ENCODE measurements around the gene HPSE2. TPM values are rescaled to one million over a fixed set of nuclear protein-coding genes. Genes with fewer than 3 reads are reported as not detected.

The HPSE2 gene
- total RNA-seq, 4 donors from 2014 or later: 1.1 TPM; not detected in 3

GRCh38 chr10:98795467-98795866, 440.2 kb downstream of the HPSE2 start:
- H3K4me1 ChIP-seq: no peaks in the 10 kb centered on the region
- no peak for TF ChIP-seq POLR2A (IDR thresholded peaks at IDR 0.05)
- no peak for TF ChIP-seq CTCF (IDR thresholded peaks at IDR 0.05 in 4 of 5, conservative IDR thresholded peaks at IDR 0.05 in 1 of 5)
- DNase-seq: no peak
- no peak overlapping the region for H3K4me3 ChIP-seq
- intact Hi-C loops (cut with DNase I; ENCODE audit: low total_unique reads): no loop called here
- H3K27ac ChIP-seq: no peak overlapping the region
- H3K9me3 ChIP-seq: no peaks in the 10 kb centered on the region
- H3K36me3 ChIP-seq: no peaks in the 10 kb centered on the region
- ATAC-seq: no peak
- no peaks in the 10 kb centered on the region for H3K27me3 ChIP-seq
- in situ Hi-C loops (cut with MboI; ENCODE audit: low sequenced_read_pairs in 4 of 4): no loop called here

DNA sequence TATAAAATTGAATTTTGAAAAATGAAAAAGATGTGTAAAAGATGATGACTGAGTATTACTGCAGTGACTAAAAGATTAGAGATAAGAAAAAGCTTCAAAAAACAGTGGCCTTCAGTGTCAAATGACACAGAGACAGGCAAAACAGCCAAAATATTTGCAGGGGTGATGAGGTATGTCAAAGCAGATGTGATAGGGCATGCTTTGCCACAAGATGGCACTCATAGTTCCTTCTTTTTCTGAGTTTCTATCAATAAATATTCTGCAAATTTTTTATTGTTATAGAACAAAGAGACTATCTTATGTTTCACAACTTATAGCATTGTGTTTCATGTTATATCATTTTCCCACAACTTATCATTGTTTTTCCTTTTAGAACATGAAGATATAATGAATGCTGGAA, 444.8 kb downstream of the HPSE2 start:
- no peak overlapping the region for H3K27ac ChIP-seq
- intact Hi-C loops (cut with DNase I; ENCODE audit: low total_unique reads): no loop called here
- no peaks in the 10 kb centered on the region for H3K9me3 ChIP-seq
- TF ChIP-seq CTCF (IDR thresholded peaks at IDR 0.05 in 4 of 5, conservative IDR thresholded peaks at IDR 0.05 in 1 of 5) (no peak), POLR2A (IDR thresholded peaks at IDR 0.05) (no peak)
- no peaks in the 10 kb centered on the region for H3K27me3 ChIP-seq
- H3K4me3 ChIP-seq: no peak overlapping the region
- in situ Hi-C loops (cut with MboI; ENCODE audit: low sequenced_read_pairs in 4 of 4): no loop called here
- no peaks in the 10 kb centered on the region for H3K4me1 ChIP-seq
- ATAC-seq (no peak), DNase-seq (no peak)
- H3K36me3 ChIP-seq: no peaks in the 10 kb centered on the region

GRCh38 chr10:98778277-98778759, 457.3 kb downstream of the HPSE2 start:
- in situ Hi-C loops (cut with MboI; ENCODE audit: low sequenced_read_pairs in 4 of 4) (no loop called here), intact Hi-C loops (cut with DNase I; ENCODE audit: low total_unique reads) (no loop called here)
- Histone ChIP-seq H3K27me3 (no peaks in the 10 kb centered on the region), H3K4me3 (no peak overlapping the region), H3K27ac (no peak overlapping the region), H3K36me3 (no peaks in the 10 kb centered on the region), H3K4me1 (no peaks in the 10 kb centered on the region), H3K9me3 (no peaks in the 10 kb centered on the region)
- DNase-seq (no peak), ATAC-seq (no peak)
- TF ChIP-seq CTCF (IDR thresholded peaks at IDR 0.05 in 4 of 5, conservative IDR thresholded peaks at IDR 0.05 in 1 of 5) (no peak), POLR2A (IDR thresholded peaks at IDR 0.05) (no peak)

DNA sequence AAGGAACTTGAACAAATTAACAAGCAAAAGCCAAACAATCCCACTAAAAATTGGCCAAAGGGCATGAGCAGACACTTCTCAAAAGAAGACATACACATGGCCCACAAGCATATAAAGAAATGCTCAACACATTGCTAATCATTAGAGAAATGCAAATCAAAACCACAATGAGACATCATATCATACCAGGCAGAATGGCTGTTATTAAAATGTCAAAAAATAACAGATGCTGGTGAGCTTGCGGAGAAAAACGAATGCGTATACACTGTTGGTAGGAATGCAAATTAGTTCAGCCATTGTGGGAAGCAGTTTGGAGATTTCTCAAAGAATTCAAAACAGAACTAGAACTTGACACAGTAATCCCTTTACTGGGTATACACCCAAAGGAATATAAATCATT, 477.2 kb downstream of the HPSE2 start:
- DNase-seq: no peak
- no peaks in the 10 kb centered on the region for H3K36me3 ChIP-seq
- no peak overlapping the region for H3K4me3 ChIP-seq
- ATAC-seq: no peak
- in situ Hi-C loops (cut with MboI; ENCODE audit: low sequenced_read_pairs in 4 of 4) (no loop called here), intact Hi-C loops (cut with DNase I; ENCODE audit: low total_unique reads) (no loop called here)
- H3K27me3 ChIP-seq: no peaks in the 10 kb centered on the region
- no peaks in the 10 kb centered on the region for H3K9me3 ChIP-seq
- H3K4me1 ChIP-seq: no peaks in the 10 kb centered on the region
- no peak overlapping the region for H3K27ac ChIP-seq
- TF ChIP-seq POLR2A (IDR thresholded peaks at IDR 0.05) (no peak), CTCF (IDR thresholded peaks at IDR 0.05 in 4 of 5, conservative IDR thresholded peaks at IDR 0.05 in 1 of 5) (no peak)

GRCh38 chr10:98748298-98748697, 487.4 kb downstream of the HPSE2 start:
- ATAC-seq (no peak), DNase-seq (no peak)
- Histone ChIP-seq H3K27me3 (no peaks in the 10 kb centered on the region), H3K4me1 (no peaks in the 10 kb centered on the region), H3K4me3 (no peak overlapping the region), H3K27ac (no peak overlapping the region), H3K36me3 (no peaks in the 10 kb centered on the region), H3K9me3 (no peaks in the 10 kb centered on the region)
- intact Hi-C loops (cut with DNase I; ENCODE audit: low total_unique reads): no loop called here
- TF ChIP-seq POLR2A (IDR thresholded peaks at IDR 0.05) (no peak), CTCF (IDR thresholded peaks at IDR 0.05 in 4 of 5, conservative IDR thresholded peaks at IDR 0.05 in 1 of 5) (no peak)
- in situ Hi-C loops (cut with MboI; ENCODE audit: low sequenced_read_pairs in 4 of 4): no loop called here

Measured in gastrocnemius medialis (tissue), 4 donors.